Suprapubic skin (tissue), 4 donors: ENCODE measurements around the gene KIF21B. TPM values are rescaled to one million over a fixed set of nuclear protein-coding genes. Genes with fewer than 3 reads are reported as not detected.

Experiments
- DNase-seq, 2 donors: peaks; one replicate each; pipeline ENCODE4 v3.0.0-alpha.2; 2019; ENCODE audit warnings: low spot score in 2 of 2
- H3K27ac ChIP-seq: fragments of 200-600 bp; sonication (generic); one replicate; pipeline ENCODE4 v1.5.1; 2019
- H3K27me3 ChIP-seq: fragments of 200-600 bp; sonication (generic); one replicate; pipeline ENCODE4 v1.5.1; 2019
- H3K36me3 ChIP-seq: fragments of 200-600 bp; sonication (generic); one replicate; pipeline ENCODE4 v1.5.1; 2019
- H3K4me1 ChIP-seq: fragments of 200-600 bp; sonication (generic); one replicate; pipeline ENCODE4 v1.5.1; 2019
- H3K4me3 ChIP-seq: fragments of 200-600 bp; sonication (generic); one replicate; pipeline ENCODE4 v1.5.1; 2019; ENCODE audit warnings: mild to moderate bottlenecking
- H3K9me3 ChIP-seq: fragments of 200-600 bp; sonication (generic); one replicate; pipeline ENCODE4 v1.5.1; 2019
- CTCF ChIP-seq, 2 donors: fragments of 200-600 bp in 1 of 2; fragments of 450-650 bp in 1 of 2; sonication (generic) in 1 of 2; IDR thresholded peaks; one replicate each; pipeline ENCODE4 v1.5.1; 2016 to 2019; ENCODE audit warnings: antibody characterized with exemption in 2 of 2, mild to moderate bottlenecking in 1 of 2, moderate library complexity in 1 of 2
- EP300 ChIP-seq: sonication (generic); formaldehyde crosslinking; IDR thresholded peaks from one replicate; pipeline ENCODE4 v1.6.1; 2017; ENCODE audit warnings: antibody characterized with exemption
- POLR2A ChIP-seq, 2 donors: fragments of 450-650 bp; IDR thresholded peaks; one replicate each; pipeline ENCODE4 v1.6.1; 2017; ENCODE audit warnings: antibody characterized with exemption in 2 of 2, mild to moderate bottlenecking in 2 of 2, moderate library complexity in 2 of 2
- POLR2AphosphoS5 ChIP-seq, 3 donors: sonication (generic); formaldehyde crosslinking; IDR thresholded peaks; one replicate each; pipeline ENCODE4 v1.6.1; 2017; ENCODE audit warnings: antibody characterized with exemption in 3 of 3
- WGBS: methylation state at CpG from one replicate; pipeline ENCODE4 v1.1.5; 2018; 5-methylcytosine and 5-hydroxymethylcytosine counted together
- total RNA-seq, 4 donors: library from RNA; depleted of rRNA; stranded (reverse); fragments of >200 nt; gene quantifications; one replicate each; pipeline ENCODE4 v1.1.0, GENCODE V29; 2016

KIF21B gene
- total RNA-seq, 4 donors from 2014 or later: 0.65 to 2.3 (median 1.1) TPM

- 83% methylated on average over 3 of the region's 3 CpGs for WGBS
- DNase-seq: no peak
- no peak overlapping the region for H3K4me3 ChIP-seq
- H3K9me3 ChIP-seq: no peaks in the 10 kb centered on the region
- H3K36me3 ChIP-seq: no peaks in the 10 kb centered on the region
- peaks cover 4% of the 10 kb centered on the region for H3K27me3 ChIP-seq
- H3K4me1 ChIP-seq: peaks cover 43% of the 10 kb centered on the region
- H3K27ac ChIP-seq: no peak overlapping the region
- TF ChIP-seq POLR2AphosphoS5 (IDR thresholded peaks at IDR 0.05): no peak
Measured at GRCh38 chr1:201014816-201015200, 8.7 kb downstream of the KIF21B start.

- Histone ChIP-seq H3K27me3 (peaks cover 4% of the 10 kb centered on the region), H3K4me3 (peak overlapping the region; percentile 23), H3K9me3 (no peaks in the 10 kb centered on the region), H3K4me1 (peaks cover 43% of the 10 kb centered on the region), H3K36me3 (no peaks in the 10 kb centered on the region), H3K27ac (no peak overlapping the region)
- 37% methylated on average over 10 of the region's 33 CpGs for WGBS
- TF ChIP-seq EP300 (no peak), POLR2AphosphoS5 (IDR thresholded peaks at IDR 0.05) (no peak), POLR2A (IDR thresholded peaks at IDR 0.05) (no peak), CTCF (IDR thresholded peaks at IDR 0.05) (no peak)
- no peak for DNase-seq
Measured at GRCh38 chr1:201013991-201014815, 9.3 kb downstream of the KIF21B start.

GRCh38 chr1:201013031-201013485, 10.5 kb downstream of the KIF21B start:
- DNase-seq: no peak
- Histone ChIP-seq H3K27ac (no peak overlapping the region), H3K27me3 (peaks cover 4% of the 10 kb centered on the region), H3K36me3 (no peaks in the 10 kb centered on the region), H3K9me3 (no peaks in the 10 kb centered on the region), H3K4me1 (peaks cover 43% of the 10 kb centered on the region), H3K4me3 (no peak overlapping the region)
- no peak for TF ChIP-seq CTCF (IDR thresholded peaks at IDR 0.05)
- TF ChIP-seq EP300: no peak
- no peak for TF ChIP-seq POLR2A (IDR thresholded peaks at IDR 0.05)
- no peak for TF ChIP-seq POLR2AphosphoS5 (IDR thresholded peaks at IDR 0.05)
- 50% methylated on average over 4 of the region's 4 CpGs for WGBS

GRCh38 chr1:201011616-201012015, 11.9 kb downstream of the KIF21B start:
- H3K27me3 ChIP-seq: peaks cover 4% of the 10 kb centered on the region
- H3K9me3 ChIP-seq: no peaks in the 10 kb centered on the region
- WGBS: 61% methylated on average over 3 of the region's 3 CpGs
- no peak for DNase-seq
- no peak overlapping the region for H3K4me3 ChIP-seq
- no peak for TF ChIP-seq POLR2A (IDR thresholded peaks at IDR 0.05)
- H3K4me1 ChIP-seq: peaks cover 32% of the 10 kb centered on the region
- H3K27ac ChIP-seq: no peak overlapping the region
- H3K36me3 ChIP-seq: no peaks in the 10 kb centered on the region

GRCh38 chr1:201009962-201010645, 13.4 kb downstream of the KIF21B start:
- H3K4me1 ChIP-seq: peaks cover 17% of the 10 kb centered on the region
- H3K4me3 ChIP-seq: no peak overlapping the region
- H3K9me3 ChIP-seq: no peaks in the 10 kb centered on the region
- H3K27ac ChIP-seq: no peak overlapping the region
- H3K27me3 ChIP-seq: no peaks in the 10 kb centered on the region
- H3K36me3 ChIP-seq: no peaks in the 10 kb centered on the region
- 88% methylated on average over 6 of the region's 11 CpGs for WGBS
- no peak for DNase-seq
- no peak for TF ChIP-seq POLR2A (IDR thresholded peaks at IDR 0.05)

GRCh38 chr1:201008666-201009360, 14.7 kb downstream of the KIF21B start:
- no peak overlapping the region for H3K4me3 ChIP-seq
- H3K4me1 ChIP-seq: peaks cover 6% of the 10 kb centered on the region
- H3K27me3 ChIP-seq: no peaks in the 10 kb centered on the region
- no peak for DNase-seq
- H3K27ac ChIP-seq: no peak overlapping the region
- 93% methylated on average over 14 of the region's 22 CpGs for WGBS
- TF ChIP-seq POLR2A (IDR thresholded peaks at IDR 0.05) (no peak), EP300 (no peak), CTCF (IDR thresholded peaks at IDR 0.05) (no peak), POLR2AphosphoS5 (IDR thresholded peaks at IDR 0.05) (no peak)
- H3K36me3 ChIP-seq: no peaks in the 10 kb centered on the region
- H3K9me3 ChIP-seq: no peaks in the 10 kb centered on the region
